Activated CD4-positive, alpha-beta T cell treated with anti-CD3 and anti-CD28 coated beads, Interleukin-2, amount 50 U/mL, for 24 hours (primary cell): Measurements from ENCODE around the gene IGF2BP2.
A peak's percentile ranks its signal among the peaks of the same experiment; 100 is the strongest.
"Not testable (repeated sequence)": the region's sequence is repeated elsewhere in the genome, so short reads cannot be mapped to it uniquely, and the experiment has no call there.

Experiments used
- DNase-seq, 2 donors: peaks; one replicate each; pipeline ENCODE4 v3.0.0-alpha.2; 2020; ENCODE audit warnings: low read depth in 1 of 2, low spot score in 1 of 2

Gene IGF2BP2

GRCh38 chr3:185825006-185825638 is at the start of gene IGF2BP2:
Gene IGF2BP2, minus strand, starts transcription at chr3:185825042. Its CDS starts 82 bp downstream, at chr3:185824960.
- DNase-seq = peak in 1 of 2 donors; percentile 14

- no peak for DNase-seq
These were observed 49.3 kb upstream of the IGF2BP2 start for GRCh38 chr3:185874119-185874518.

GRCh38 chr3:185867650-185868049 is 42.8 kb upstream of the IGF2BP2 start:
- DNase-seq = no peak

- DNase-seq = no peak
These were observed 42.2 kb upstream of the IGF2BP2 start for GRCh38 chr3:185866995-185867394.

GRCh38 chr3:185866555-185866954 is 41.7 kb upstream of the IGF2BP2 start:
- DNase-seq = no peak

GRCh38 chr3:185865247-185865646 is 40.4 kb upstream of the IGF2BP2 start:
- DNase-seq = no peak

- no peak for DNase-seq
These were observed 39.9 kb upstream of the IGF2BP2 start for GRCh38 chr3:185864767-185865166.

- DNase-seq = no peak
These were observed 38.1 kb upstream of the IGF2BP2 start for GRCh38 chr3:185862920-185863319.

GRCh38 chr3:185859294-185859972 is 34.6 kb upstream of the IGF2BP2 start:
- DNase-seq = no peak

- DNase-seq = no peak
These were observed 33.8 kb upstream of the IGF2BP2 start for GRCh38 chr3:185858502-185859225.

- DNase-seq = no peak
These were observed 32.4 kb upstream of the IGF2BP2 start for GRCh38 chr3:185857208-185857607.

GRCh38 chr3:185856652-185857051 is 31.8 kb upstream of the IGF2BP2 start:
- DNase-seq = no peak

- not testable (repeated sequence) for DNase-seq
These were observed 28.9 kb upstream of the IGF2BP2 start for GRCh38 chr3:185853771-185854170.

GRCh38 chr3:185852635-185853034 is 27.8 kb upstream of the IGF2BP2 start:
- DNase-seq = no peak

GRCh38 chr3:185851959-185852358 is 27.1 kb upstream of the IGF2BP2 start:
- no peak for DNase-seq

- no peak for DNase-seq
These were observed 26.2 kb upstream of the IGF2BP2 start for GRCh38 chr3:185851046-185851445.

GRCh38 chr3:185847506-185847905 is 22.7 kb upstream of the IGF2BP2 start:
- DNase-seq = no peak

GRCh38 chr3:185846037-185846436 is 21.2 kb upstream of the IGF2BP2 start:
- DNase-seq = no peak

- no peak for DNase-seq
These were observed 19.2 kb upstream of the IGF2BP2 start for GRCh38 chr3:185844051-185844450.

GRCh38 chr3:185843635-185844034 is 18.8 kb upstream of the IGF2BP2 start:
- DNase-seq = no peak

GRCh38 chr3:185843126-185843525 is 18.3 kb upstream of the IGF2BP2 start:
- DNase-seq = no peak

- DNase-seq = no peak
These were observed 17.4 kb upstream of the IGF2BP2 start for GRCh38 chr3:185842241-185842640.
